CD4-positive, alpha-beta T cell treated with Interleukin-4 for 1 hour (primary cell): ENCODE results near the gene TMEM39B.
"Not testable (repeated sequence)": the region's sequence is repeated elsewhere in the genome, so short reads cannot be mapped to it uniquely, and the experiment has no call there.

Experiments
- DNase-seq, 2 donors: peaks; one replicate each; pipeline ENCODE4 v3.0.0-alpha.2; 2020 to 2022

TMEM39B gene

GRCh38 chr1:32071758-32072621 is 749 bp upstream of the TMEM39B start:
- no peak for DNase-seq

DNA sequence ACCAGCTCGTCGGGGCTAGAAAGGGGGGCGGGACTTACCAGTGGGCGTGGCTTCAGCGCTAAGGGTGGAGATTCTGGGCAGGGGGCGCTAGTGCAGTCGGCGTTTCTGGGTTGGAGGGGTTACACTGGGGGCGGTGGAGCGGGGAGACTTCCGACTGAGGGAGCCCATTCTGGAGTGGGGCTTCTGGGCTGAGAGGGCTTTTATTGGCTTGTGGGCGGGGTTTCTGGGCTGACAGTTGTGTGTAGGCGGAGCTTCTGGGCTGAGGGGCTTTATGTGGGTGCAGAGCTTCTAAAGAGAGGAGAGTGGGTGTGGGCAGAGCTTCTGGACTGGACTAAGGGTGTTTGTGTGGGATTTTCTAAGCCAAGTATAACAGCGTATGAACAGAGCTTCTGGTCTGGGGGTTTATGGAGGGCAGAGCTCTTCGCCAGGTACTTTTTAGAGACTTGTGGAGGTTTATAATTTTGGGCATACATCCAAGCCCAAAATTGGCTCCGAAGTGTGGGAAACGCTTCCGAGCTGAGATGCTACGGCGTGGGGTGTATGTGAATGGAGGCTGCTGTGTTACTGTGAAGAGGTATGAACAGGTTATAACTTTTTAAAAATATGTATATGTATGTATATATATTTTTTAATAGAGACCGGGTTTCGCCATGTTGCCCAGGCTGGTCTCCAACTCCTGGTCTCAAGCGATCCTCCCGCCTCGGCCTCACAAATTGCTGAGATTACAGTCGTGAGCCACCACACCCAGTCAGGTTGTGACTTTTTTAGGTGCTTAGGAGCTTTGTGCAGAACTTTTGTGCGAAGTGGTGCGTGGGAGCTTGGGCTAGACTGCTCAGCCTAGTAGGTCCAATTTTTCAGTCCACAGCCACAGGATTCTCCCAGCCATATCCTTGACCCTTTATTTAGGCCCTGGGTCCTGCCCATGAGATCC is 825 bp downstream of the TMEM39B start:
- DNase-seq, result no peak

DNA sequence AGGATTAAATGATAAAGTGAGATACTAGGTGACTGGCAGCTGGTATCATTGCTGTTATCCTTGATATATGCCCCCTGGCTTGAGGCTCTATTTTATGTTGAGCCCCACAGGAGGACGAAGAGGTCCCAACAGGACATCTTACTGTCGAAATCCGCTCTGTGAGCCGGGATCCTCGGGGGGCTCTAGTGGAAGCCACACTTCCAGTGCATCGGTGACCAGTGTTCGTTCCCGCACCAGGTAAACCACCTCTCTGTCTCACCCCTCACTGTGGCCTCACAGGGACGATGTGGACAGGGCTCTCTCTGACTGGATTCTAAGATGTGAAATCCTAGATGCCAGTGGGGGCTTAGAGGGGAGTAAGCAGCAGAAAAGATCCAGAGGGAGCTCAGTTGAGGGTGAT is 2.1 kb downstream of the TMEM39B start:
- DNase-seq, result no peak

DNA sequence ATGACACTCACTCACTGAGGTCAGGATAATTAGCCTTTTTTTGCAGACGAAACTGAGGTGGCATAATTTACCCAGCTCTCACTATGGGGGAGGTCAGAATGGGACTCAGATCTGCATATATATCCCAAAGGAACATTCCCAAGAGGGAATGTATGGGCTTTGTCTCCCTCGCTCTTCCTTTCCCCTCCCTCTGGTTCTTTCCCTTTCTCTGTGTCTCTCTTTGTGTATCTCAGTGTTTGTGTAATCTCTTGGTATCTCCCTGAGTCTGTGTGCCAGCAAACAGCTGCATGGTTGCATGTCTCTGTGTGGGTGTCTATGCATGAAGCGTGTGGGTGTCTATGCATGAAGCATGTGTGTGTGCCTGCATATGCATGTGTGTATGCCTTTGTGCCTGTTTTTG is 4.7 kb downstream of the TMEM39B start:
- DNase-seq, result no peak

- no peak for DNase-seq
These were observed 9.3 kb downstream of the TMEM39B start for GRCh38 chr1:32082022-32082421.

GRCh38 chr1:32086381-32086780 is 13.6 kb downstream of the TMEM39B start:
- DNase-seq, result not testable (repeated sequence)

GRCh38 chr1:32091176-32091575 is 18.4 kb downstream of the TMEM39B start:
- DNase-seq, result no peak

- no peak for DNase-seq
These were observed 18.9 kb downstream of the TMEM39B start for GRCh38 chr1:32091591-32091990.

DNA sequence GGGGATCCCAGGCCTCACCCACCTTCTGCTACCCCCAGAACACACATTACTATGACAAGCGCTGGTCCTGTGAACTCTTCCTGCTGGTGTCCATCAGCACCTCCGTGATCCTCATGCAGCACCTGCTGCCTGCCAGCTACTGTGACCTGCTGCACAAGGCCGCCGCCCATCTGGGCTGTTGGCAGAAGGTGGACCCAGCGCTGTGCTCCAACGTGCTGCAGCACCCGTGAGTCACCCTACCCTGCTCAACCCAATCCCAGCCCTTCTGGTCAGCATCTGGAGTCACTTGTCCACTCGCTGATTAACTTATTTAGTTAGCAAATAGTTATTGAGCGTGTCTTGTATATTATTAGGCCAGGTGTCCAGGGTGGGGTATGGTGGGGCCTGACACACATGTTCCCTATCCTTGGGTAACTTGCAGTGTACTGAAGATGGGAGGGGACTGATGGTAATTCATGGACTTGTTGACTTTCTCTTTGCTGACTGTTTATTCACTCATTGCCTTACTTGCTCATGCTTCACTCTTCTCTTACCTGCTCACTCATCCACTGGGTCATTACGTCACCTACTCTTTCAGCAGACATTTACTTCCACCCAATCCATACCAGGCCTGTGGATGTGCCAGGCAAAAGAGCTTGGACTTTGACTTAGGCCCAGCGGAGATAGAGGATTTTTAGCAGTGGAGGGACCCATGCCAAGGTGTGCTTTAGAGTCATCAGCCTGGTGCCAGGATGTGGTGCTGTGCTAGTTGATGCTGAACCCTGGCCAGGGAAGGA is 22.2 kb downstream of the TMEM39B start:
- DNase-seq, result no peak

GRCh38 chr1:32099426-32099825 is 26.7 kb downstream of the TMEM39B start:
- DNase-seq, result no peak

DNA sequence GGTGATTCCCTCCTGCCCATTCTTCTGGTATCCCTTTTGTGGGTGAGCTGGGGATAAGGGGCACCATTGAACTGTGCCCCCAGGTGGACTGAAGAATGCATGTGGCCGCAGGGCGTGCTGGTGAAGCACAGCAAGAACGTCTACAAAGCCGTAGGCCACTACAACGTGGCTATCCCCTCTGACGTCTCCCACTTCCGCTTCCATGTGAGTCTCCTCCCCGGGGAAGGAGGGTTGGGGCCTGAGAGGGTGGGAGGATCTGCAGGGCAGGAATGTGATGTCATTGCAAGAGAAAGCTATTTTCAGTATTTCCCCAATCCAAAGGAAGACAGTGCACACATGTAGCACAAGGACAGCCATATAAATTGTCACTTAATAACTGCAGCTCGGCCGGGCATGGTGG is 27.6 kb downstream of the TMEM39B start:
- DNase-seq, result no peak

GRCh38 chr1:32100807-32101708 is 28.3 kb downstream of the TMEM39B start:
- no peak for DNase-seq

- no peak for DNase-seq
These were observed 31.4 kb downstream of the TMEM39B start for GRCh38 chr1:32104127-32104526.

DNA sequence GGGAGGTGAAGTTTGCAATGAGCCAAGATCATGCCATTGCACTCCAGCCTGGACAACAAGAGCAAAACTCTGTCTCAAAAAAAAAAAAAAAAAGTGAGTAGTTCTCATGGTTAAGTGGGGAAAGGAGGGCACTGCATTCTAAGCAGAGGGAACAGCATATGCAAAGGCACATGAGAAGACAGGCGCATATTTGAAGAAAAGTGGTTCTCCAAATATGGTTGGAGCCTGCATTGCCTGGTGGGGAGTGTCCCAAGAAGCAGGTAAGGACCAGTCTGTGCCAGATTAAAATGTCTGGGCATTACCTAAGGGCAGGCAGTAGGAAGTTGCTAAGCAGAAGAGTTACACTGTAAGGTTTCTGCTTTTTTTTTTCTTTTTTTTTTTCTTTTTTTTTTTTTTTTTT is 32.6 kb downstream of the TMEM39B start:
- DNase-seq, result no peak

GRCh38 chr1:32106663-32107275 is 34.0 kb downstream of the TMEM39B start:
- no peak for DNase-seq

DNA sequence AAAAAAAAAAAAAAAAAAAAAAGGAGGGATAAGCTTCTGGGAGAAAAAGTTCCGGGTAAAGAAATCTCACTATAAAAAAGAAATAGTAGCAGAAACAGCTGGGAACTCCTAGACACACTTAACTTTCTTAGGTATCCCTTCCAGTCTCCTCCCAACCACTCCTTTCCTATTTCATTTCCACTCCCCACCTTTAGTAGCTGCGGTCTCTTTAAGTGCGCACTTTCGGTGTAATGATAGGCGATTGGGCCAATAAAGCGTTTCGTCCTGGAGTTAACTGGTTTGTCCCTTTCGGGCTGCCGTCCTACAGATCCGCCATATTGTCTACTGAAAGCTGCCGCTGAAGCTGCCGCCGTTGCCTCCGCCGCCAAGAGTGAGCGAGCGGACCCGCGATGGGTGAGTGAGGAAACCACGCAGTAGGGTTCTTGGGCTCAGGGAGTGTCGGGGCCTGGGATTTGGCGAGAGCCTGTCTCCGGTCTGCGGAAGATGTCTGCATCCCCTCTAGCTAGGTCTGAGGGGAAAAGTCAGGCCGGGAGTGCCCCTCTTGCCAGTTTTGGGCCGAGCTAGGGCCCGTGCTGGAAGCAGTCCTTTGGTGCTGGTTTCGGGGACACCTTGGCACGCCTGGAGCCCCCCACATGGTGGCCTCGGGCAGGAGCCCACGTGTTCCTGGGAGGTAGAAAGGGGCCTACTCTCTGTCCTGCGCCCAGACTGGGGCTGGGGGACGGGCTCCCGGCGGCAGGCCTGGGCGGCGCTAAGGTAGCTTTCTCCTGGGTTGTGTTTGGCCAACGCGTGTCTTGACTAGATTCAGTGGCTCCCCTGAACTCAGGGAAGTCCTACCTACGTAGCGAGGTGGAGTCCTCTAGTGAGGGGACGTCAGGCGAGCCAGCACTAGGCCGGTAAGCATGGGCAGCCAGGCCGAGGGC is 35.3 kb downstream of the TMEM39B start, which contains the start of gene KPNA6:
KPNA6 (plus strand) TSS at position 315 of the 920 bp plus-strand sequence; CDS start at position 390, 75 bp downstream.
- DNase-seq, result peak; percentile 94 to 96

GRCh38 chr1:32111040-32111623 is 38.4 kb downstream of the TMEM39B start:
- DNase-seq, result no peak

- no peak for DNase-seq
These were observed 39.0 kb downstream of the TMEM39B start for GRCh38 chr1:32111789-32112188.

- DNase-seq, result peak; percentile 39 to 61
These were observed 40.2 kb downstream of the TMEM39B start for GRCh38 chr1:32112806-32113375.
